GDM1 (cell line): ENCODE measurements around the gene PTPN18.

ENCODE experiments used
- DNase-seq: peaks from one replicate; lab custom pipeline; 2025; lab: John Stamatoyannopoulos, UW

The PTPN18 gene

GRCh38 chr2:130339885-130340745 is 15.7 kb upstream of the PTPN18 start:
- DNase-seq = no peak

GRCh38 chr2:130341562-130342019 is 14.3 kb upstream of the PTPN18 start:
- DNase-seq = no peak

DNA sequence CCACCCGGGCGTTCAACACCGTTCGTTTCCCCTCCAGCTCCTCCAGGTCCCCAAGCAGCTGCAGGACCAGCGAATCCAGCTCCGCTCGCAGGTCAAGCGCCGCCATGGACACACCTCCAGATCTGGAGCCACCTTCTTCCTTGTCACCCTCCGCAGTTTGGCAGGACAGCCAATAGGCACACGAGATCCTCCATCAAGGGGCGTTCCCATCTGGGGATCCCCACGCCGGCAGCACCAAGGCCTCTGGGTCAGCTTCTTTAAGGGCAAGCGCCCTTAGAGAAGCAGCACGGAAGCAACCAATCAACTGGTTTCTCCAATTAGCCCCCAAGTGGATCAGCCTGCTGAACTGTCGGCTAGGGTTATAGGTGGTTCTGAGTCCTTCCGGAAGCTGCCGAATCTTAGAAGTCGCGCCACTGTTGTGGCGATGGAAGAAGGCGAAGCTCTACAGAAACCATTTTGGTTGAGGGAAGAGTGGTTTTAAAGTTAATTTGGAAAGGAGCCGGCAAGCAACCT is 13.8 kb upstream of the PTPN18 start:
- DNase-seq = peak; percentile 84

- DNase-seq = peak; percentile 98
Observed at GRCh38 chr2:130342533-130343275, 13.2 kb upstream of the PTPN18 start, which contains the start of gene IMP4. IMP4 (plus strand) TSS chr2:130342897; CDS start chr2:130342933, 36 bp downstream.

GRCh38 chr2:130344578-130344977 is 11.3 kb upstream of the PTPN18 start:
- no peak for DNase-seq

GRCh38 chr2:130345091-130345490 is 10.8 kb upstream of the PTPN18 start:
- DNase-seq = no peak

GRCh38 chr2:130345611-130346010 is 10.2 kb upstream of the PTPN18 start:
- no peak for DNase-seq

GRCh38 chr2:130346041-130346740 is 9.7 kb upstream of the PTPN18 start:
- no peak for DNase-seq

DNA sequence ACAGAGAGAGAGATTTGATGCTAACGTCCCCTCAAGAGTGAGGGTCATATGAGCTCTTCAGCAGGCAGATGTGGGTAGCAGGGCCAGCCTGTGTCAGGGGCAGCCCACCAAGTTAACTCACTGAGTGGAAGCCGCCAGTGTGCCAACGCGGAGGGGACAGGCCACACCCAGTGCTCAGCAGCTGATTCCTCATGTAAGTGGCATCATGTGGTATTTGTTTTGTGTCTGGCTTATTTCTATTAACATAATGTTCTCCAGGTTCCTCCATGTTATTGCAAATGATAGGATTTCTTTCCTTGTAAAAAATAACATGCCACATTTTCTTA is 9.2 kb upstream of the PTPN18 start:
- no peak for DNase-seq

- no peak for DNase-seq
Observed at GRCh38 chr2:130347220-130347925, 8.5 kb upstream of the PTPN18 start.

GRCh38 chr2:130349174-130349573 is 6.7 kb upstream of the PTPN18 start:
- no peak for DNase-seq

GRCh38 chr2:130351711-130352110 is 4.1 kb upstream of the PTPN18 start:
- no peak for DNase-seq

DNA sequence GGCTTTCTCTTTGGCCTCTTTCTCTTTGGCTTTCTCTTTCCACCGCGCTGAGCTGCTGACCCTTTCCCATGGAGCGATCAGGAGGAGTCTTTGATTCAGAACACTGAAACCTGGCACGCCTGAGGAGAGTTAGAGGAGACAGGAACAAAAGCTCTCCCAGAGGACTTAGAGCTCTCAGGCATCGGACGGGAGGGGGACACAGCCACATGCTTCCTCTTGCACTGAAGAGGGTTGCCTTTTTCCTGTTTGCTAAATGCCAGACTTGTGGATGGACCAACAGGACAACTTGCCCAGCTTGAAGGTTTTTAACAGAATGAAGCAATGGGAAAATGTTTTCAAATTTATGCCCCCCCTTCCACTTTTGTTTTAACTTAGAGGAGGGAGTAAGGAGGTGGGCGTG is 3.6 kb upstream of the PTPN18 start:
- DNase-seq = no peak

- DNase-seq = no peak
Observed at GRCh38 chr2:130353291-130354138, 2.3 kb upstream of the PTPN18 start.

GRCh38 chr2:130354139-130354428 is 1.8 kb upstream of the PTPN18 start:
- no peak for DNase-seq

DNA sequence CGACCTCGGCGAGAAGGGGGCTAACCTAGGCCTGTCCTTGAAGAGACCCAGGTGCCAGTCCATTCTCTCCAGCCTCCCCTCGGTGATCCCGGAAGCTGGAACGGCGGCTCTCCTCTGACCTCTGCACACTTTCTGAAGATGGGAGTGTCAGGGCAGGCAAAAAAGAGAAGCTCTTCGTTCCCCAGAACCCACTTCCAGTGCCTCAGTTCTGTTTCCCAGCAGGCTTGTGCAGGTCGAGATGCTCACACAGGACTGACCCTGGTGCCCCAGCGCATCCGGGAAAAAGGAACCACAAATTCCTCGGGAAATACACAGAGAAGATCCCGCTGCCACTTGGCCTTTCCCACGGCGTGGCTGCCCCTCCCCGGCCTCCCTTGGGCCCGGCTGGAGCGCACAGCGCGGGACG is 681 bp upstream of the PTPN18 start:
- no peak for DNase-seq

DNA sequence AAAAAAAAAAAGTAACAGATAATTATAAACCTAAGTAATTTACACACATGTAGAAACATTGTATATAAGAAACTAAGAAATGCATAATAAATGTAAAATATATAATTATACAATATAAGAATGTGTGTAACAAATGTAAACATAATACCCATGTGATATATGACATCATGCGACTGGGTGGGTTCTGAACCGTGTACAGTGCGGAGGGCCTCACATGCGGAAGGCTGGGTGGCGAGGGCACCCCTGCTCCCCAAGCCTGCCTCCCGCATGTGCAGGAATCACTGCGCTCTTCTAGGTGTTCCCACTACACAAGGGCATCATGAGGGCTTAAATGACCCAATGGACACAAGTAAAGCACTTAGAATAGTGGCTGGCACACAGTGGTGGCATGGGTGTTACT is 2.0 kb downstream of the PTPN18 start:
- DNase-seq = no peak

GRCh38 chr2:130358420-130359350 is 2.8 kb downstream of the PTPN18 start:
- no peak for DNase-seq

DNA sequence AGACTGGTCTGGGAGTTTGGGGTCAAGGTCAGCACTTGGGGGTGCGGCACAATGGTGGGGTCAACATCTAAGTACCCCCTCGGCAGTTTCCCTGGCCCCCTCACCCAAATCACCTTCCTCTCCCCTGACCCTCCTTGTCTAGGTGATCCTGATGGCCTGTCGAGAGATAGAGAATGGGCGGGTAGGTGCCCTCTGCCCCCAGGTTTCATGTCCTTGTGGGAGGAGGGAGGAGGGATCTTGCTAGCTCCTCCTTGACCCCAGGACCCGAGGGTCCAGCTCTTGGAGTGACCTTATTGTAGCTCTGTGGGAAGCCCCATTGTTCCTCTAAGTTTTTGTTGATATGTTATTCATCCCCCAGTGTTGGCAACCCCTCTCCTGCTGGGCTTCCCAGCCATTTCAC is 3.6 kb downstream of the PTPN18 start:
- no peak for DNase-seq

- DNase-seq = no peak
Observed at GRCh38 chr2:130363479-130363878, 7.6 kb downstream of the PTPN18 start.
